Measurements from ENCODE around the gene RXFP1. TPM values are rescaled to one million over a fixed set of nuclear protein-coding genes. Genes with fewer than 3 reads are reported as not detected.
A peak's percentile ranks its signal among the peaks of the same experiment; 100 is the strongest.

RXFP1 gene
- total RNA-seq, 6 donors from 2014 or later = 3.0 to 7.3 (median 4.7) TPM

GRCh38 chr4:158671665-158671914 lies 149.9 kb downstream of the RXFP1 start, which contains the start of gene C4orf46:
Gene C4orf46 (minus strand): TSS chr4:158671887. CDS start chr4:158671801, 86 bp downstream.
- DNase-seq = peak in 1 of 2 donors; percentile 88
- Histone ChIP-seq H3K27me3 (no peaks in the 10 kb centered on the region), H3K36me3 (no peaks in the 10 kb centered on the region), H3K27ac (peak within 1 kb of the TSS; percentile 93 to 98 (median 95)), H3K9me3 (no peaks in the 10 kb centered on the region), H3K4me1 (peaks cover 13 to 22% (median 15%) of the 10 kb centered on the region in 4 donors), H3K4me3 (peak within 1 kb of the TSS; percentile 89 to 98 (median 90))
- TF ChIP-seq CTCF (IDR thresholded peaks at IDR 0.05) (no peak), POLR2A (IDR thresholded peaks at IDR 0.05) (no peak), EP300 (IDR thresholded peaks at IDR 0.05) (no peak), POLR2AphosphoS5 (IDR thresholded peaks at IDR 0.05) (no peak)
- 1% methylated on average over 20 of the region's 20 CpGs; no CpG with 5 or more reads in 1 of the 2 donors for WGBS, 2 donors
- ATAC-seq (ENCODE audit: low FRiP score in 2 of 2) = no peak

GRCh38 chr4:158671915-158672806 lies 150.5 kb downstream of the RXFP1 start, which contains the start of gene ETFDH:
Gene ETFDH (plus strand): TSS chr4:158672296. CDS start chr4:158672457, 161 bp downstream.
- no peaks in the 10 kb centered on the region for H3K36me3 ChIP-seq
- 1% methylated on average over 26 to 39 of the region's 60 CpGs for WGBS, 2 donors
- peak in 5 of 6 experiments; percentile 71 to 87 (median 82) for TF ChIP-seq CTCF (IDR thresholded peaks at IDR 0.05)
- peak in 1 of 4 donors; percentile 84 for TF ChIP-seq EP300 (IDR thresholded peaks at IDR 0.05)
- peak; percentile 93 to 96 for TF ChIP-seq POLR2AphosphoS5 (IDR thresholded peaks at IDR 0.05)
- peak in 3 of 4 donors; percentile 71 to 88 (median 88) for TF ChIP-seq POLR2A (IDR thresholded peaks at IDR 0.05)

GRCh38 chr4:158673633-158674032 lies 152.0 kb downstream of the RXFP1 start:
- no peak overlapping the region for H3K4me3 ChIP-seq
- WGBS, 2 donors = 90% methylated on average over 3 of the region's 3 CpGs
- no peak for DNase-seq

More at GRCh38 chr4:158671915-158672806, 150.5 kb downstream of the RXFP1 start, which contains the start of gene ETFDH:
- Histone ChIP-seq H3K27me3 (no peaks in the 10 kb centered on the region), H3K4me1 (peaks cover 13 to 22% (median 15%) of the 10 kb centered on the region in 4 donors), H3K9me3 (no peaks in the 10 kb centered on the region), H3K27ac (peak within 1 kb of the TSS; percentile 93 to 98 (median 95)), H3K4me3 (peak within 1 kb of the TSS; percentile 89 to 98 (median 90))
- peak; percentile 99 for DNase-seq
- peak; percentile 97 to 99 for ATAC-seq (ENCODE audit: low FRiP score in 2 of 2)

GRCh38 chr4:158676076-158676475 lies 154.4 kb downstream of the RXFP1 start:
- Histone ChIP-seq H3K4me3 (no peak overlapping the region), H3K4me1 (peaks cover 6 to 11% (median 7%) of the 10 kb centered on the region in 4 donors), H3K27ac (no peak overlapping the region), H3K9me3 (no peaks in the 10 kb centered on the region), H3K27me3 (no peaks in the 10 kb centered on the region), H3K36me3 (no peaks in the 10 kb centered on the region)
- TF ChIP-seq POLR2A (IDR thresholded peaks at IDR 0.05) (no peak), POLR2AphosphoS5 (IDR thresholded peaks at IDR 0.05) (no peak), EP300 (IDR thresholded peaks at IDR 0.05) (no peak)
- WGBS, 2 donors = 82 to 89% methylated on average over 5 of the region's 5 CpGs
- no peak for ATAC-seq (ENCODE audit: low FRiP score in 2 of 2)
- DNase-seq = no peak

More at GRCh38 chr4:158673633-158674032, 152.0 kb downstream of the RXFP1 start:
- no peak for TF ChIP-seq CTCF (IDR thresholded peaks at IDR 0.05)
- no peak for TF ChIP-seq POLR2AphosphoS5 (IDR thresholded peaks at IDR 0.05)
- no peak for TF ChIP-seq POLR2A (IDR thresholded peaks at IDR 0.05)
- H3K27me3 ChIP-seq = no peaks in the 10 kb centered on the region
- ATAC-seq (ENCODE audit: low FRiP score in 2 of 2) = no peak
- no peak overlapping the region for H3K27ac ChIP-seq
- no peaks in the 10 kb centered on the region for H3K36me3 ChIP-seq
- peaks cover 13 to 22% (median 15%) of the 10 kb centered on the region in 4 donors for H3K4me1 ChIP-seq
- no peaks in the 10 kb centered on the region for H3K9me3 ChIP-seq

GRCh38 chr4:158678767-158679166 lies 157.1 kb downstream of the RXFP1 start:
- WGBS, 2 donors = 90 to 95% methylated on average over 2 of the region's 2 CpGs

More at GRCh38 chr4:158678767-158679166, 157.1 kb downstream of the RXFP1 start:
- Histone ChIP-seq H3K4me1 (no peaks in the 10 kb centered on the region), H3K27me3 (no peaks in the 10 kb centered on the region), H3K4me3 (no peak overlapping the region), H3K36me3 (peaks cover 0 to 20% (median 0%) of the 10 kb centered on the region in 4 donors), H3K9me3 (no peaks in the 10 kb centered on the region), H3K27ac (no peak overlapping the region)
- TF ChIP-seq EP300 (IDR thresholded peaks at IDR 0.05) = no peak
- TF ChIP-seq POLR2AphosphoS5 (IDR thresholded peaks at IDR 0.05) = no peak
- no peak for TF ChIP-seq POLR2A (IDR thresholded peaks at IDR 0.05)
- no peak for DNase-seq
- no peak for ATAC-seq (ENCODE audit: low FRiP score in 2 of 2)
